CMK (cell line): ENCODE results near the gene MAT2A.

Source experiments
- DNase-seq: peaks from one replicate; pipeline ENCODE4 v3.0.0-alpha.2; 2010; ENCODE audit warnings: low read depth

MAT2A gene

GRCh38 chr2:85538507-85539360 is at the start of gene MAT2A:
Gene MAT2A, plus strand, starts transcription at chr2:85539168. Its CDS starts 120 bp downstream, at chr2:85539288.
- peak; percentile 92 for DNase-seq

GRCh38 chr2:85490861-85491755 is 47.9 kb upstream of the MAT2A start:
- DNase-seq, result no peak

- DNase-seq, result no peak
Measured at GRCh38 chr2:85496436-85496835, 42.5 kb upstream of the MAT2A start.

- no peak for DNase-seq
Measured at GRCh38 chr2:85497944-85498630, 40.9 kb upstream of the MAT2A start.

- DNase-seq, result peak; percentile 69
Measured at GRCh38 chr2:85501248-85501647, 37.7 kb upstream of the MAT2A start.

GRCh38 chr2:85502720-85503119 is 36.2 kb upstream of the MAT2A start:
- DNase-seq, result no peak

GRCh38 chr2:85503168-85503850 is 35.7 kb upstream of the MAT2A start:
- DNase-seq, result no peak

GRCh38 chr2:85503851-85504777 is 34.9 kb upstream of the MAT2A start:
- DNase-seq, result no peak

- DNase-seq, result no peak
Measured at GRCh38 chr2:85504778-85505261, 34.1 kb upstream of the MAT2A start.

GRCh38 chr2:85505551-85506238 is 33.3 kb upstream of the MAT2A start:
- no peak for DNase-seq

GRCh38 chr2:85506768-85507181 is 32.2 kb upstream of the MAT2A start:
- DNase-seq, result no peak

- DNase-seq, result no peak
Measured at GRCh38 chr2:85511008-85511811, 27.8 kb upstream of the MAT2A start.

GRCh38 chr2:85514323-85514722 is 24.6 kb upstream of the MAT2A start:
- no peak for DNase-seq

GRCh38 chr2:85516653-85517389 is 22.1 kb upstream of the MAT2A start:
- no peak for DNase-seq

GRCh38 chr2:85522090-85522647 is 16.8 kb upstream of the MAT2A start:
- no peak for DNase-seq

- DNase-seq, result no peak
Measured at GRCh38 chr2:85523062-85523902, 15.7 kb upstream of the MAT2A start.

GRCh38 chr2:85523903-85524335 is 15.0 kb upstream of the MAT2A start:
- DNase-seq, result no peak
